HG03139 (cell line): ENCODE results near the gene PREP.

Experiments used
- ATAC-seq: cut with Tn5 transposase; IDR thresholded peaks from one replicate; pipeline ENCODE4 v1.9.1; 2021; ENCODE audit not compliant: unreplicated experiment

PREP gene

GRCh38 chr6:105313211-105313610 lies 89.7 kb downstream of the PREP start:
- no peak for ATAC-seq

- ATAC-seq, result no peak
Observed at GRCh38 chr6:105310947-105311346, 91.9 kb downstream of the PREP start.

DNA sequence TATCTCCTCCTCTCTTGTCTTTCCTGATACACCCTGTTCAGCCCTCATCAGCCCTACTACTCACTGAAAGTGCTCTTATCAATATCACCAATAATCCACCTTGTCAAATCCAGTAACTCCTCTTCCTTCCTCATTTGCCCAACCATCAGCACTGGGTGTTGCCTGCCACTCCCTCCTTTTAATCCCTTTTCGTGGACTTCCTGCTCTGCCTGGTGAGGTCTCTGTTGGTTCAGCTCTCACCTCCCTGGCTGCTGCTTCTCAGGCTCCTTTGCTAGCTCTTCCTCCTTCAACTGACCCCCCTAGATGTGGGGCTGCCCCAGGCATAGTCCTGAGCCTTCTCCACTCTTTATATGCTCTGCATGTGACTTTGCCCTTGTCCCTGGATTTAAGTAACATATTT lies 92.5 kb downstream of the PREP start:
- no peak for ATAC-seq

DNA sequence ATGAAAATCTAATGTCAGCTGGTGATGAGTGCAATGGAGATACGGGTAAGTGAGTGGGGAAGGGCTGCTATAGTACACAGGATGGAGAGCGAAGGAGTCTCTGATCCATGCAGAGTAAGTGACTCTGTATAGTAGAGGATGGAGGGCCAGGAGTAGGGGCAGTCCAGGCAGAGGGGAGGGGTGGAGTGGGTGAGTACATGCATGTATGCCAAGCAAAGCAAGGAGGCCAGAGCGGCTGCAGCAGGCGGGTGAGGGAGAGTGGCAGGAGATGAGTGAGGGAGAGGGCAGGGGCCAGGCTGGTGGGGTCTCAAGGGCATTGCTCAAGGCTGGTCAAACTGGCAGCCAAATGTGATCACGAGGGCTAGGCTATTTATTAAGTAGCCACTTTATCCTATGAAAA lies 94.0 kb downstream of the PREP start:
- no peak for ATAC-seq

DNA sequence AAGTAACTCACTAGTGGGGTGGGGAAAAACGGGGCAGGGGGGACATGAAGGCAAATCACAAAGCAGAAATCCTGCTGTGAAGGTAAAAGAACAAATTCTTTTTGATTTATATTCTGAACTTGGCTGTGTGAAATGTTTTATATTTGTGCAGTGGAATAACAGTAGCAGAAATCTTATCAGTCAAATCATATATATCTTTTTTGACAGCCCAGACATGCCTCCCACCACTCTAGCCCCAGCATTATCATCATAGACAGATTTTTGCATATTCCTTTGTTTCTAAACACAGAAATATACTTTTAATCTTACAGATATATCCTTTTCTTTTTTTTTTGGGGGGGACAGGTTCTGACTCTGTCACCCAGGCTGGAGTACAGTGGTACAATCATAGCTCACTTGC lies 97.4 kb downstream of the PREP start:
- ATAC-seq, result no peak

DNA sequence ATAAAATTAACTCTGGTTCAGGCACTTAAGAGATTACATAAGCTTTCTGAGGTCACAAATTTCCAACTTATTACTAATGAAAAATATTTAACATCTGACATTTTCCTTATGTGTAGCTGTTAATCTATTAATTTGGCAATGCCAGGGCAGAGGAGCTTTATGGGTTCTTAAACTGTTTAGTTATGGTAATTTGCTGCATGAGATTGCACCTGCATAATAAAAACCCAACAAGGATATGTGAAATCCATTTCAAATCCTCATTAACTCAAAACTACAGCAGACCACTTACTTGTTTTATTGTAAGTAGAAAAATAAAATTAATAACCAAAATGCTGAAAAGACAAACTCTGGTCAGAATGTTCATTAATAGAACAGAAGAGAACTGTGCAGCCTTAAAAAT lies 98.1 kb downstream of the PREP start:
- no peak for ATAC-seq

DNA sequence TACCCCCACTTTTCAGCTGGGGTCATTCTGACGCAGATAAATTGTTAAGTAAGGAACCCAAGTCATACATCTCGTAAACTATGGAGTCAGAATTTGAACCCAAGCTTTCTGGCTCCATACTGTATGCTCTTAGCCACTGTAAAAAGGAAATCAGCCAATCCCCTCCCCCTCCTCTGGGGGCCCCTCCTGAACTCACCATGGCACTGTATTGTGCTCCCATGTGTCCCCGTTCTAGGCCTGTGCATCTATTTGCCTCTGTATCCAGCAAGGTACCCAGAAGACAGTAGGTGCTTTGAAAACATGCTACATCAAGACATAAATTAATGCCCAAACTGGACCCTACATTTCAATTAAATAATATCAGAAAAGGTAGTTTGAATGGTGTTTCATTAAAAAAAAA lies 98.5 kb downstream of the PREP start:
- ATAC-seq, result no peak

DNA sequence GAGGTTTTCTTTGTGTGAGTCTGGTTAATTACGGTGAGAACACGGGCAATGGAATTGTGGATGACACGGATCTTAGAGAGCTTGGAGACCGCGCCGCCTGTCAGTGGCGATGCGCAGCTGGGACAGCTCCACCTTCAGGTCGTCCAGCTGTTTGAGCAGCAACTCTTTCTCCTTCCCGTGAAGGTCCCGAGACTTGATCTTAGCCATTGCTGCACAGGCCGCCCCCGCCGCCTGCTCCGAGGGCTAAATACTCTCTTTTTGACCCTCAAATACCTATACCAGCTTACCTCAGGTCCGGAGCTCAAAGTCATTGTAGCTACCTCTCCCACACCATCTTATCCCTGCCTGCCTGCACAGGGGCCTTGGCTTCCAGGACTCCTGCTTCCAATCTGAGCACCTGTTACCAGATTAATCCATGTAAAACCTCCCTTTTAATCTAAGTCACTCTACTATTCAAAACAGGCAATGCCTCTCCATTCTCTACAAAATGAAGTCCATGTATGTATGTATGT lies 100.2 kb downstream of the PREP start:
- no peak for ATAC-seq

DNA sequence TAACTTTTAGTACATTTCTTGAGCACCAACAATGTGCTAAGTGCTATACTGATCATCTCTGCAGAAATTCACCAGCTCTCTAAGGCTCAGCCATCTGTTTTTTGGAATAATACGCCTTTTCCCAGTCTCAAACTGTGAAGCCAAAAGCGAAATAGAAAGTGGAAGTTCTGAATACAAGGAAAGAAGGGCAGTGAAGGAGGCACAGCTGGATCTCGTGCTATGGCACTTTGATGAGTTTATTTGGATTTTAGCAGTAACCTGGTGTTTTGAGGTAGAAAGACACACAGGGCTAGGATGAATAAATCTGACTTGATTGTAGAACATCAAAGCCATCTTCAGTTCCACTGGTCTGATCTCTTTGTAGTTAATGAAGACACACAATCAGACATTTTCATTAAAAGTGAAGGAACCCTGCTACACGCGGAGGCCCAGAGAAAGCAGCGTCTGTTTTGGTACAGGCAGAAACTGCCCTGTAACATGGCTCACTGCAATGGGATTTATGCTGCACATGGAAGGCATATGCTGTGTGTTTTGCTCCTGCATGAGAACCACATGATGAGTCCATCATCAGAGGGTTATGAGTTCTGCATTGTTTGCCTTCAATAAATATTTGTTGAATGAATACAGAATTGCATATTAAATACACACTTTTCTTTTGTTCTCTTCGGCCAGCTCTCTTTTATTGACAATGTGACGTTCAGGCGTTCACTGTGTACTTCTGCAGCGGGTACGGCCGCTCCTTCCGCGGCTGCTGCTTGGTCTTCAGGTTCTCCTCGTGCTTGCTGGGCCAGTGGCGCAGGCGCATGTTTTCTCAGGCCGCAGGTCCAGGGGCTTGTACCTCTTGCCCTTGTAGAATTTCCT lies 100.9 kb downstream of the PREP start:
- no peak for ATAC-seq

DNA sequence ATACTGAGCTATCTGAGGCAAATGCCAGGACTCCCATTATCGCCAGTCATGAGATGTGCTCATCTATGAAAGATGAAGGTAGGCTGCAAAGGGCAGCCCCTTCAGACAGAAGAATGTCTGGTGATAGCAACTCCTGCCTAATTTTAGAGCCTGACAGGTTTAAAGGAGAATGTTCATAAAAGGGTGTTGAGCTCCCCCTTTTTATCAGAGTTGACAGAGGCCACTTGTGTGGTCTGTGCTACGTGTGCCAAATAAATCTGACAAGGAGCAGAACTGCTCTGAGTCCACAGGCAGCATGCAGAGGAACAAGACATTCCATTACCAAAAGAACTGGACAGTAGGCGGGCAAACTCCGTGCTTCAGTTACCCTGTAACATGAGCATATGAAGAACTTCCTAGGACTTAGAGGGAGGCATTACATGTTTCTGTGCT lies 101.8 kb downstream of the PREP start:
- no peak for ATAC-seq

DNA sequence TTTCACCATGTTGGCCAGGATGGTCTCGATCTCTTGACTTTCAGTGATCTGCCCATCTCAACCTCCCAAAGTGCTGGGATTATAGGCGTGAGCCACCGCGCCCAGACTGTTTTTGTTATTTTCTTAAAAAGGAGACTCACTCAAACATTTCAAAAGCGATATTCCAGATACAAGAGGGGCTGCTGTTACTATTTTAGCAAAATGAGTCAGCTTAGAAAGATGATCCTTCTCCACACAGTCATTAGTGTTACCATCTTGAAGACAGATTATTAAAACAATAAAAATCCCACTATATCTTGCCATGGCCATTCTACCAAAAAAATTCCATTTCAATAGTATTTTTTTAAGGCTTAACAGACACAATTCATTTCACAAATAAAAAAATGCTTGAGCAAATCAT lies 102.8 kb downstream of the PREP start:
- ATAC-seq, result no peak

DNA sequence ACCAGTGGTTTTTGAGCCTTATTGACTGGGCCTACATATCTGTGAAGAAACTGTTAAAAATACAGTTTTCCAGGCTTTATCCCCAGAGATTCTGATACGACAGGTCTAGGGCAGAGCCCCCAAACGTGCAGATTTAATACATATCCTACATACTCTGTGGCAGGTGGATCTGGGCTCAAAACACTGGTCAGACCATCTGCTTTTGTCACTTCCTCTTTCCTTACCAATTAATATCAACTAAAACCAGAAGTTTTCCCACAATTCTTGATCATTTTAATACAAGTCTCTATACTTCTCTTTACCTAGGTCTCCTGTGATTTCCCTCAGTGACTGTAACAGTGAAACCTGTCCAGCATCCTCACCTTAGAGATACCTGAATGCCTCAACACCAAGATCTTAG lies 108.8 kb downstream of the PREP start:
- ATAC-seq, result no peak

GRCh38 chr6:105292689-105293339 lies 110.1 kb downstream of the PREP start:
- ATAC-seq, result no peak

DNA sequence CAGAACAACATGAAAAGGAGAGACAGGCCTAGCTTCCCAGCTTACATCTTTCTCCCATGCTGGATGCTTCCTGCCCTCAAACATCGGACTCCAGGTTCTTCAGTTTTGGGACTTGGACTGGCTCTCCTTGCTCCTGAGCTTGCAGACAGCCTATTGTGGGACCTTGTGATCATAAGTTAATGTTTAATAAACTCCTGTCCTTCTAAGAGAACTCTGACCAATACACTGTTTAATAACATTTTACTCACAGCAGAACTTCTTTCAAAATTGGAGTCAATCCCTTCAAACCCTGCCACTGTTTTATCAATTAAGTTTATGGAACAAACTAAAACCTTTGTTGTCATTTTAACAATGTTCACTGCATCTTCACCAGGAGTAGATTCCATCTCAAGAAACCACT lies 111.4 kb downstream of the PREP start:
- no peak for ATAC-seq

DNA sequence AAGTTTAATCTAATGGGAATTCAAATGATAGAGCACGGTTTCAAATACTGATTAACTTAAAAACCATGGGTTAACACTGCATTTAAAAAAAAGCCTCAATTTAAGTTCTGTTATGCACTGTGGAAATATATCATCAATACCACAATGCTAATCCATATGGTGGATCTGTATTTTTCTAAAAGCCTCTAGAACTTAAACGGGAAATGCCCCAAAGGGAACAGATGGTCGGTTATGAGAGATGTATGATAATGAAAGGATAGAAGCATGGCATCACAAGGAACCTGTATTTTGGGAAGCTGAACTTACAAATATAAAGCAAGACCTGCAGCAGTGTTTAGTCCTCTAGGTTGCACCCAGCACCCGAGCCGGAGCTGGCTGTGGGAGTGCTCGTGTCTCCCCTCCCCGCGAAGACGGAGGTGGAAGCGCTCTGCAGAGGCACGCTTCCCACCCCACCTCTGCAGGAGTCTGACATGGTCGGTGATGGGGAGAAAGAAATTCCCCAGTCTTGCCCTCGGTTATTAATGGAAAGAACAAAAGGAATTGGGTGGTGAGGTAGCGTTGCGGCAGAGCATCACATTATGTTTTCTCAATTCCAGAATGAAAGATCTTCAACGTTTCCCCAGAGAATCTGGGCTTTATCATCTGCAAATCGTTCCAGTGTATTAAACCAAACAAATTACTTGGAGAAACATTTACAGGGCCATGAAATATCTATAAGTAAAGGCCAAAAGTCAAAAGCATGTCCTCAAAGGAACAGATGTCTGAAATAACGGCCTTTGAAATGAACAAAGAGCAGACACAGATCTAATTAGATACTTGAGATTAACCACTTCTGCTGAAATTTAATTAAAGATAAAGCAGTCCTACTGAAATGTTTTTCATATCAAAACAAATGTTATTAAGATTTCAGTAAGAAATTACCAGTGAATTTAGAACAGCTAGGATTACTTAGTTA lies 120.0 kb downstream of the PREP start:
- no peak for ATAC-seq

DNA sequence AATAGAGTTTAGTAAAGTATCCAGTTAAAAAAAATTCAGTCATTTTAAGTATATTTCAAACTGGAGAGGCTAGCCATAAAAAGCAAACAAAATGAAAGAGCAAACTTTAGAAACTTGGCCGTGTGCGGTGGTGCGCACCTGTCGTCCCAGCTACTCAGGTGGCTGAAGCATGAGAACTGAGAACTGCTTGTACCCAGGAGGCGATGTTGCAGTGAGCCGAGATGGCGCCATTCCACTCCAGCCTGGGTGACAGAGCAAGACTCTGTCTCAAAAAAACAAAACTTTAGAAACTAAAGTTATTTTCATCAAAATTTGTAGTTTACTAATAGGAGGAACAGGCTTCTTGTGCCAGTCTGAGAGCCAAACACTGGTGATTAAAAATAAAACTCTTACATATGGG lies 122.8 kb downstream of the PREP start:
- ATAC-seq, result no peak

DNA sequence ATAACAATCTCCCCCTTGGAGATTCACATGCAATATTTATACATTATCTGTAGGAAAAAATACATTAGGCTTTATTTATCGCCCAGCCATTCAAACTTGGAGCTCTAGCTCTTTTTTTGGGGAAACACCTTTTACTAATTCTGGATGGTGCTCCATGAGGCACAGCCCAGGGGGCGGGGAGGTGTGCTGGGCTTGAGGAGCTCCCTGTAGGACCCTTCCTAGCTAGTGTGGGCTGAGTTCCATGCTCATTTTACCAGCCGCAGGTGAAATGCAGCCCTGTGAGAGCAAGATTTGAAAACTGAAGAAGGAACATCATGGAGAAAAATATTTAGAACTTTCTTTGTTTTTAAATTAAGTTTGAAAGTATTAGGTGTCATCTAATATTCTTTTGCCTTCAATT lies 123.4 kb downstream of the PREP start:
- ATAC-seq, result no peak

GRCh38 chr6:105278813-105279212 lies 124.1 kb downstream of the PREP start:
- no peak for ATAC-seq

GRCh38 chr6:105278035-105278434 lies 124.8 kb downstream of the PREP start:
- no peak for ATAC-seq

GRCh38 chr6:105276374-105276773 lies 126.5 kb downstream of the PREP start:
- ATAC-seq, result no peak

- no peak for ATAC-seq
Observed at GRCh38 chr6:105275542-105275941, 127.3 kb downstream of the PREP start.
